Psoas muscle (tissue), 8 donors: ENCODE measurements around the gene LUZP2. TPM values are rescaled to one million over a fixed set of nuclear protein-coding genes. Genes with fewer than 3 reads are reported as not detected.

ENCODE experiments used
- ATAC-seq, 4 donors: fragments of 200-7000 bp; cut with Tn5 transposase; one replicate each; pipeline ENCODE4 v1.9.1; 2020; ENCODE audit warnings: moderate library complexity in 3 of 4, mild to moderate bottlenecking in 2 of 4
- DNase-seq, 2 donors: peaks; one replicate each; pipeline ENCODE4 v3.0.0-alpha.2; 2020
- H3K27ac ChIP-seq: fragments of 200-600 bp; one replicate; pipeline ENCODE4 v1.8.0; 2022
- H3K27me3 ChIP-seq, 3 donors: fragments of 200-600 bp in 1 of 3; one replicate each; pipeline versions ENCODE4 v1.6.1 to v1.8.0; 2013 to 2022; ENCODE audit warnings: low read length in 2 of 3, mild to moderate bottlenecking in 2 of 3, moderate library complexity in 1 of 3; ENCODE audit not compliant: insufficient read depth in 3 of 3
- H3K36me3 ChIP-seq, 2 donors: fragments of 200-600 bp in 1 of 2; one replicate each; pipeline versions ENCODE4 v1.6.1 to v1.8.0; 2013 to 2022; ENCODE audit warnings: low read depth in 1 of 2, mild to moderate bottlenecking in 1 of 2, moderate library complexity in 1 of 2; ENCODE audit not compliant: insufficient read depth in 1 of 2
- H3K4me1 ChIP-seq: fragments of 200-600 bp; one replicate; pipeline ENCODE4 v1.8.0; 2022
- H3K4me3 ChIP-seq: fragments of 200-600 bp; one replicate; pipeline ENCODE4 v1.8.0; 2022; ENCODE audit warnings: mild to moderate bottlenecking
- H3K9me3 ChIP-seq: fragments of 200-600 bp; one replicate; pipeline ENCODE4 v1.8.0; 2022
- WGBS, 3 donors: extraction: QIAGEN DNeasy Blood & Tissue Kit; methylation state at CpG; one replicate each; pipeline versions ENCODE4 v1.1.6 to v1.1.7; 2013; 5-methylcytosine and 5-hydroxymethylcytosine counted together
- intact Hi-C, 2 donors: fragments of 100-400 bp; cut with DNase I; formaldehyde crosslinking; loops; one replicate each; pipeline versions ENCODE4 v1.11.0 to v1.14.2; 2022
- polyA plus RNA-seq, 3 donors: library from polyadenylated mRNA; stranded (reverse); fragments of 200-250 nt; gene quantifications; one replicate each; pipeline ENCODE4 v1.2.3, GENCODE V29; 2013
- total RNA-seq, 4 donors: library from RNA; stranded (reverse); fragmentation: NEBNext Ultra II Directional in 2 of 4; extraction: Animal tissue kit (Norgen Biotek cat#: 25700) in 2 of 4; gene quantifications; one replicate each; pipeline versions ENCODE4 v1.2.1 to v1.2.4, GENCODE V29; 2021 to 2023
- TF ChIP-seq, protein P1 (sequence below): fragments of 200-600 bp; IDR thresholded peaks from one replicate; pipeline ENCODE4 v1.8.0; 2022; ENCODE audit warnings: antibody characterized with exemption
- donor health status: healthy with polysubstance abuse.
- donor health status: DM: no; HTN: no; CAD: no; lungs with moderate emphysema.
- donor health status: Bipolar disorder and iron deficiency.
- donor health status: healthy.
- donor health status: DM: yes; HTN: yes; CAD: no.
- donor health status: DM: no; HTN: no; CAD: no.
- donor health status: DM: no; HTN: no; CAD: no.
- donor health status: DM: yes; HTN: yes; CAD: no.

Gene LUZP2
- total and polyA plus RNA-seq, 7 donors: 0.01 TPM; not detected in 5

DNA sequence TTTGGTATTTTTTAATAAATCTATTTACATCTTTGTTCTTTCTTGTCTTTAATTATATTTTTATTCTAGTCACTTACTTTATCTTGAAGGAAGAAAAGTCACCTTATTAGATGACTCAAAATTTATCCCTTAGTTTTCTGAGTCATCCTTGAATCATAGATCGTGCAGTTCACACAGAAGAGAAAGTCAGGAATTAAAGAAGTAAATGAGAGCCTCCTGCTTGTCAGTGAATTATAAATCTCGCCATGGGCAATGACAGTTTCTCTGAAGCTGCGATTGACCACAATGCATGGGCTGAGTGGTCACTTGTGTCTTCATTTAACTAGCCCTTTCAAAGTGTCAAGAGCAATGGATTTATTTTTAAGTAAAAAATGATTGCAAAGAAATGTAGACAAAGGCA, 91.2 kb downstream of the LUZP2 start:
- intact Hi-C loops: no loop called here

DNA sequence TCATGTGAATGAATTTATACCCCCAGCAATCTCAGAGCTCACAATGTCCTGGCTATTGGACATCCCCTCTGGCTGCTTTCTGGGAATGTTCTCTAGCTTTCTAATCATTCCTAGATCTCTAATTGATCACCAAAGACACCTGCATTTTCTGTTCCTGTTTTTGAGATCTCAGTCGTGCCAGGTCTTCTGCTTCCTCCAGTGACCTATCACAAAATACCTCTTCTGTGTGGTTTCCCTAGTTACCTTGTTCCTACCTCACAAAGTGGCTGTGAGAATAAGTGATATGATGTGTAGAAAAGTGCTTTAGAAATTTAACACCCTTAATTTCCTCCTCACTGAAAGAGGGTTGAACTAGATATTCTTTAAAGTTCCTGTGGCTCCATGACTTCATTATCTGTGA, 92.2 kb downstream of the LUZP2 start:
- Histone ChIP-seq H3K9me3 (no peaks in the 10 kb centered on the region), H3K27me3 (no peaks in the 10 kb centered on the region), H3K4me1 (no peaks in the 10 kb centered on the region), H3K27ac (no peak overlapping the region), H3K36me3 (no peaks in the 10 kb centered on the region), H3K4me3 (no peak overlapping the region)
- no peak for ATAC-seq
- WGBS, 3 donors: 33 to 58% (median 41%) methylated on average over 1 of the region's 1 CpG
- intact Hi-C loops: no loop called here
- TF ChIP-seq, protein P1, sequence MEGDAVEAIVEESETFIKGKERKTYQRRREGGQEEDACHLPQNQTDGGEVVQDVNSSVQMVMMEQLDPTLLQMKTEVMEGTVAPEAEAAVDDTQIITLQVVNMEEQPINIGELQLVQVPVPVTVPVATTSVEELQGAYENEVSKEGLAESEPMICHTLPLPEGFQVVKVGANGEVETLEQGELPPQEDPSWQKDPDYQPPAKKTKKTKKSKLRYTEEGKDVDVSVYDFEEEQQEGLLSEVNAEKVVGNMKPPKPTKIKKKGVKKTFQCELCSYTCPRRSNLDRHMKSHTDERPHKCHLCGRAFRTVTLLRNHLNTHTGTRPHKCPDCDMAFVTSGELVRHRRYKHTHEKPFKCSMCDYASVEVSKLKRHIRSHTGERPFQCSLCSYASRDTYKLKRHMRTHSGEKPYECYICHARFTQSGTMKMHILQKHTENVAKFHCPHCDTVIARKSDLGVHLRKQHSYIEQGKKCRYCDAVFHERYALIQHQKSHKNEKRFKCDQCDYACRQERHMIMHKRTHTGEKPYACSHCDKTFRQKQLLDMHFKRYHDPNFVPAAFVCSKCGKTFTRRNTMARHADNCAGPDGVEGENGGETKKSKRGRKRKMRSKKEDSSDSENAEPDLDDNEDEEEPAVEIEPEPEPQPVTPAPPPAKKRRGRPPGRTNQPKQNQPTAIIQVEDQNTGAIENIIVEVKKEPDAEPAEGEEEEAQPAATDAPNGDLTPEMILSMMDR: no peak
- no peak for DNase-seq

More for the DNA sequence above, 91.2 kb downstream of the LUZP2 start:
- Histone ChIP-seq H3K4me3 (no peak overlapping the region), H3K4me1 (no peaks in the 10 kb centered on the region), H3K27me3 (no peaks in the 10 kb centered on the region), H3K36me3 (no peaks in the 10 kb centered on the region), H3K9me3 (no peaks in the 10 kb centered on the region), H3K27ac (no peak overlapping the region)
- DNase-seq (no peak), ATAC-seq (no peak)
- WGBS, 3 donors: 68 to 76% (median 72%) methylated on average over 3 of the region's 3 CpGs
- TF ChIP-seq, protein P1: no peak

DNA sequence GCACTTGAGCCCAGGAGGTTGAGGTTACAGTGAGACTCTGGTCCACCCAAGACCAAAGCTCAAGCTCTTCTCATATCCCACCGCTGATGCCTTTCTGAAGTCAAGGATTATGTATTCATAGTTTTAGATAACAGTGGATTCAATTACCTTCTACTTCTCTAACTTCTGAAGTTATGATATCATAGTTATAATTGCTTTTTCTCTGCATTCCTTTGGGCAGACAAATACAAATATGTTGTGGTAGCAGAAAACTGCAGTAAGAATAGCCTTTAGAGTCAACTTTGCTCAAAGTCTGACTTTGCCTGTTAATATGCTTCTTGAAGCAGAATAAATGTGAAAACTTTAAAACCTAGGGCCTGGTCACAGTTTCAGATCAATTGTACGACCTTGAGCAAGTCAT, 94.4 kb downstream of the LUZP2 start:
- H3K4me1 ChIP-seq: no peaks in the 10 kb centered on the region
- intact Hi-C loops: no loop called here
- H3K27me3 ChIP-seq: no peaks in the 10 kb centered on the region
- H3K27ac ChIP-seq: no peak overlapping the region
- no peaks in the 10 kb centered on the region for H3K9me3 ChIP-seq
- H3K36me3 ChIP-seq: no peaks in the 10 kb centered on the region
- TF ChIP-seq, protein P1: no peak
- DNase-seq: no peak
- ATAC-seq: no peak
- WGBS, 3 donors: 60 to 70% (median 69%) methylated on average over 2 of the region's 2 CpGs
- no peak overlapping the region for H3K4me3 ChIP-seq

GRCh38 chr11:24592360-24592759, 95.5 kb downstream of the LUZP2 start:
- no peak for ATAC-seq
- 82 to 88% (median 85%) methylated on average over 2 of the region's 2 CpGs for WGBS, 3 donors

DNA sequence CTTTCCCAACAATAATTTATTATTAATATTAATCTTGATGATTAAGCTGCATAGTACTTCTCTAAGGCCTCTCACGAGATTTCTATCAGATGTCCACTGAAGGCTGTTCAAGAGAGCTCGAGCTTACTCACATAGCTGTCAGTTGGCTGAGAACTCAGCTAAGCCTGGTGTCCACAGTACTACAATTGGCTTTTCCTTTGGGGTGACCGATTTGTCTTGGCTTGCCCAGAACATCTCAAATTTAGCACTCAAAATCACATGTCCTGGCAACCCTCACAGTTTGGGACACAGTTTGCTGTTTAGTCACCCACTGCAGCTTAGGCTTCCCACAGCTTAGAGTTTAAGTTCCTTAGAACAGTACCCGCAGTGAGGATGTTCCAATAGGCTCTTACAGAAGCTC, 96.5 kb downstream of the LUZP2 start:
- Histone ChIP-seq H3K4me3 (no peak overlapping the region), H3K4me1 (no peaks in the 10 kb centered on the region), H3K27ac (no peak overlapping the region), H3K36me3 (no peaks in the 10 kb centered on the region), H3K9me3 (no peaks in the 10 kb centered on the region), H3K27me3 (no peaks in the 10 kb centered on the region)
- DNase-seq: no peak
- 27 to 34% (median 31%) methylated on average over 4 of the region's 4 CpGs for WGBS, 3 donors
- TF ChIP-seq, protein P1: no peak
- intact Hi-C loops: no loop called here
- ATAC-seq: peak in 2 of 4 donors; percentile 46 to 51

More at GRCh38 chr11:24592360-24592759, 95.5 kb downstream of the LUZP2 start:
- Histone ChIP-seq H3K27ac (no peak overlapping the region), H3K4me1 (no peaks in the 10 kb centered on the region), H3K27me3 (no peaks in the 10 kb centered on the region), H3K36me3 (no peaks in the 10 kb centered on the region), H3K4me3 (no peak overlapping the region), H3K9me3 (no peaks in the 10 kb centered on the region)
- TF ChIP-seq, protein P1: no peak
- intact Hi-C loops: no loop called here
- no peak for DNase-seq
